Loucy (cell line): Measurements from ENCODE around the gene ELL.

ENCODE experiments used
- CTCF ChIP-seq: fragments of 200-600 bp; sonication (generic); conservative IDR thresholded peaks from 2 replicates; pipeline ENCODE4 v1.5.1; 2014; ENCODE audit warnings: mild to moderate bottlenecking, antibody characterized with exemption, low read length
- EZH2phosphoT487 ChIP-seq: fragments of 200-600 bp; IDR thresholded peaks from 2 replicates; pipeline ENCODE4 v1.6.1; 2018; ENCODE audit warnings: antibody characterized with exemption, mild to moderate bottlenecking, moderate library complexity, borderline replicate concordance

- TF ChIP-seq CTCF (no peak), EZH2phosphoT487 (no peak)
Observed at GRCh38 chr19:18437491-18438330, 84.2 kb downstream of the ELL start, which contains the start of gene ISYNA1.
